Measurements from ENCODE around the gene CACNG7. TPM values are rescaled to one million over a fixed set of nuclear protein-coding genes. Genes with fewer than 3 reads are reported as not detected.

Gene CACNG7, protein sequence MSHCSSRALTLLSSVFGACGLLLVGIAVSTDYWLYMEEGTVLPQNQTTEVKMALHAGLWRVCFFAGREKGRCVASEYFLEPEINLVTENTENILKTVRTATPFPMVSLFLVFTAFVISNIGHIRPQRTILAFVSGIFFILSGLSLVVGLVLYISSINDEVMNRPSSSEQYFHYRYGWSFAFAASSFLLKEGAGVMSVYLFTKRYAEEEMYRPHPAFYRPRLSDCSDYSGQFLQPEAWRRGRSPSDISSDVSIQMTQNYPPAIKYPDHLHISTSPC
- total RNA-seq (0.78 and 1.3 TPM in 2 replicates), polyA plus RNA-seq (0.92 and 1.1 TPM in 2 replicates), polyA minus RNA-seq (0.34 TPM in 1 of 2 replicates, not detected in the other), Bru-seq, nascent RNA (percentile 18 among the genes with signal in this experiment), BruChase-seq, experiment 1, labeled RNA remaining after a 6-hour chase (percentile 34 among the genes with signal in this experiment), BruChase-seq, experiment 2, labeled RNA remaining after a 2-hour chase (percentile 36 among the genes with signal in this experiment)
- polyA plus RNA-seq (2011; cell fraction: cytosol; rRNA removed), result 0.83 and 0.99 TPM in 2 replicates
- polyA plus RNA-seq (2011; cell fraction: nucleus; rRNA removed), result 0.68 and 0.74 TPM in 2 replicates
- 0.64 and 1.2 TPM in 2 replicates for polyA plus RNA-seq (2012)
- polyA minus RNA-seq (2011; cell fraction: cytosol; rRNA and poly(A)+ RNA removed), result not detected
- polyA minus RNA-seq (2011; cell fraction: nucleus; rRNA and poly(A)+ RNA removed), result 0.34 TPM in 1 of 2 replicates, not detected in the other
- long read RNA-seq, result 0 reads

DNA sequence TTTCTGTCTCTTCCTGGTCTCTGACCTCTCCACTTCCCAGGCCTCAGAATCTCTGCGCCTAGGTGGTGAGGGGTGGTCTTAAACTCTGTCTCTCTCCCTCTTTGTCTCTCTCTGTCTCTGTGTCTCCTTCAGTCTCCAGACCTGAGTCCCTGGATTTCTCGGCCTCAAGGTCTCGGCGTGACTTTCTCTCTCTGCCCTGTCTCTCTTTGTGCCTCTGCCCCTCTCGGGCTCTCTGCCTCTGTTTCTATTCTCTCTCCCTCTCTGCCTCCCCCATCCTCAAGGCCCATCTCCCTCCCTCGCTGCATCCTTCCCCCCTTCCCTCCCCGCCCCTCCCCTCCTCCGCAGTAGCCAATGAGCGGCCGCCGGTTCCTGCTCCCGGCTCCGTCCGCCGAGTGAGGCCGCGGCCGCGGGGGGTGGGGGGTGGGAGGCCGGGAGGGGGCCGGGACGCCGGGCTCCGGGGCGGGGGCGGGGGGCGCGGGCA is at the start of gene CACNG7:
TSS of gene CACNG7 (plus strand) at position 344 of the 481 bp plus-strand sequence. CDS start 3,554 bp downstream, outside the sequence.
- H3K9me3 ChIP-seq (replicated peaks; ENCODE audit: control insufficient read depth, insufficient read depth, low read length), result no peaks in the 10 kb centered on the region
- DNase-seq (ENCODE audit: low read depth, low spot score), result no peak
- POLR2A ChIA-PET, result no interaction called here
- CTCF ChIA-PET, result interaction anchor here (2.8 kb wide), 1 partner anchor 115 kb away, joined by 31 read pairs; no protein-coding TSS in a partner anchor
- peak within 1 kb of the TSS; percentile 34 for H3K4me2 ChIP-seq (ENCODE audit: insufficient read depth, low read length)
- no peak for FAIRE-seq
- no TSS peak for BruUV-seq (replicated peaks)
- no peaks in the 10 kb centered on the region for H3K79me2 ChIP-seq (ENCODE audit: control insufficient read depth, insufficient read depth, low read length)
- H3K9ac ChIP-seq (replicated peaks; ENCODE audit: extremely low read depth, insufficient read depth, low read length), result no peak within 1 kb of the TSS
- intact Hi-C loops (cut with micrococcal nuclease), result loop anchor here (1.0 to 5.0 kb wide), 5 partner anchors 67 to 188 kb away; no protein-coding TSS in a partner anchor
- H3K27me3 ChIP-seq (ENCODE audit: control insufficient read depth in 2 of 2, insufficient read depth in 2 of 2, low read length in 2 of 2), result peaks cover 31 to 35% of the 10 kb centered on the region in 2 experiments
- H2AFZ ChIP-seq (ENCODE audit: low read depth, low read length), result peak within 1 kb of the TSS; percentile 53
- no peaks in the 10 kb centered on the region for H4K20me1 ChIP-seq (replicated peaks; ENCODE audit: control insufficient read depth, extremely low read depth, insufficient read depth, low read length)
- TF ChIP-seq POLR2A (IDR thresholded peaks at IDR 0.05; ENCODE audit: low read depth, low read length) (no peak), FOS (IDR thresholded peaks at IDR 0.05; ENCODE audit: borderline replicate concordance, insufficient read depth, low read length) (no peak), EZH2 (IDR thresholded peaks at IDR 0.05; ENCODE audit: borderline replicate concordance, low read depth, low read length, severe bottlenecking) (peak; percentile 4)
- H3K4me1 ChIP-seq (ENCODE audit: control insufficient read depth, extremely low read depth, insufficient read depth, low read length), result peaks cover 6% of the 10 kb centered on the region
- peak within 1 kb of the TSS in 1 of 3 experiments; percentile 12 for H3K4me3 ChIP-seq (replicated peaks in 1 of 3; ENCODE audit: insufficient read depth in 1 of 3, low read depth in 1 of 3, low read length in 3 of 3)
- H3K27ac ChIP-seq (ENCODE audit: insufficient read depth, low read depth, low read length), result no peak within 1 kb of the TSS
- dilution Hi-C loops (cut with MboI; ENCODE audit: extremely low pct_ligation_motif_present, low sequenced_read_pairs), result no loop called here
- no peaks in the 10 kb centered on the region for H3K36me3 ChIP-seq (ENCODE audit: control insufficient read depth in 2 of 2, extremely low read depth in 1 of 2, insufficient read depth in 2 of 2, low read length in 2 of 2)
- no peaks in the 10 kb centered on the region for H3K9me1 ChIP-seq (replicated peaks; ENCODE audit: control insufficient read depth, extremely low read depth, insufficient read depth, low read length)

DNA sequence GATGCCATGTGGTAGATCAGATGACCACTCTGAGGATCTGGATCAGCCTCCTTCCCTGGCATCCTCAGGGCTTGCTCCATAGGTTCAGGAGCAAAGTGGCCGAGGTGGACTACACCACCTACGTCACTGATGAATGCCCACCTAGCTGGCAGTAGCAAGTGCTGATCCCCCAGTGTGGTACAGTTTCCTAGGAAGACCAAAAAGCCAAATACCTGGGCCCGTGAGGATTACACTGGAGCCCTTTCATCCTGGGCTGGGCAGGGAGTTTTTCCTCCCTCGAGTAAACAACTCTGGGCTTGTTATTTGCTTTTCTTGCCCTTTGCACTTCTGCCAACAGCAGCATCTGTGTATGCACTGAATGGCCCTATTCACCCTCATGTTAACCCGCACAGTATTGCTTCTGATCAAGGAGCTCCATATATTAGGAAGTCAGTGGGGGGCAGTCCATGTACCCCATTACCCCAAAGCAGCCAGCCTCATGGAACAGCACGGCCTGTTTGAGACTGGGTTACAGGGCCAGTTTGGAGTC is 44.7 kb upstream of the CACNG7 start:
- TF ChIP-seq, protein P1, sequence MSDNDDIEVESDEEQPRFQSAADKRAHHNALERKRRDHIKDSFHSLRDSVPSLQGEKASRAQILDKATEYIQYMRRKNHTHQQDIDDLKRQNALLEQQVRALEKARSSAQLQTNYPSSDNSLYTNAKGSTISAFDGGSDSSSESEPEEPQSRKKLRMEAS (IDR thresholded peaks at IDR 0.05; ENCODE audit: insufficient read depth, insufficient read length), result no peak
- no peak for TF ChIP-seq JUN (IDR thresholded peaks at IDR 0.05; ENCODE audit: borderline replicate concordance, insufficient read depth, insufficient read length, low read depth)
- TF ChIP-seq, protein P2, sequence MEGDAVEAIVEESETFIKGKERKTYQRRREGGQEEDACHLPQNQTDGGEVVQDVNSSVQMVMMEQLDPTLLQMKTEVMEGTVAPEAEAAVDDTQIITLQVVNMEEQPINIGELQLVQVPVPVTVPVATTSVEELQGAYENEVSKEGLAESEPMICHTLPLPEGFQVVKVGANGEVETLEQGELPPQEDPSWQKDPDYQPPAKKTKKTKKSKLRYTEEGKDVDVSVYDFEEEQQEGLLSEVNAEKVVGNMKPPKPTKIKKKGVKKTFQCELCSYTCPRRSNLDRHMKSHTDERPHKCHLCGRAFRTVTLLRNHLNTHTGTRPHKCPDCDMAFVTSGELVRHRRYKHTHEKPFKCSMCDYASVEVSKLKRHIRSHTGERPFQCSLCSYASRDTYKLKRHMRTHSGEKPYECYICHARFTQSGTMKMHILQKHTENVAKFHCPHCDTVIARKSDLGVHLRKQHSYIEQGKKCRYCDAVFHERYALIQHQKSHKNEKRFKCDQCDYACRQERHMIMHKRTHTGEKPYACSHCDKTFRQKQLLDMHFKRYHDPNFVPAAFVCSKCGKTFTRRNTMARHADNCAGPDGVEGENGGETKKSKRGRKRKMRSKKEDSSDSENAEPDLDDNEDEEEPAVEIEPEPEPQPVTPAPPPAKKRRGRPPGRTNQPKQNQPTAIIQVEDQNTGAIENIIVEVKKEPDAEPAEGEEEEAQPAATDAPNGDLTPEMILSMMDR (IDR thresholded peaks at IDR 0.05; ENCODE audit: extremely low read depth in 1 of 2, insufficient read depth in 1 of 2, low read depth in 1 of 2, low read length in 2 of 2), result no peak
- TF ChIP-seq EZH2 (IDR thresholded peaks at IDR 0.05; ENCODE audit: borderline replicate concordance, low read depth, low read length, severe bottlenecking), result no peak
- TF ChIP-seq FOS (IDR thresholded peaks at IDR 0.05; ENCODE audit: borderline replicate concordance, insufficient read depth, low read length), result no peak
- FAIRE-seq (no peak), DNase-seq (ENCODE audit: low read depth, low spot score) (no peak)
- intact Hi-C loops (cut with micrococcal nuclease) (no loop called here), dilution Hi-C loops (cut with MboI; ENCODE audit: extremely low pct_ligation_motif_present, low sequenced_read_pairs) (no loop called here)
- H3K9ac ChIP-seq (replicated peaks; ENCODE audit: extremely low read depth, insufficient read depth, low read length), result no peak overlapping the region
- no peak overlapping the region for H2AFZ ChIP-seq (ENCODE audit: low read depth, low read length)
- peaks cover 15% of the 10 kb centered on the region for H3K4me1 ChIP-seq (ENCODE audit: control insufficient read depth, extremely low read depth, insufficient read depth, low read length)
- H3K9me3 ChIP-seq (replicated peaks; ENCODE audit: control insufficient read depth, insufficient read depth, low read length), result no peaks in the 10 kb centered on the region
- no peak overlapping the region for H3K4me2 ChIP-seq (ENCODE audit: insufficient read depth, low read length)
- H3K79me2 ChIP-seq (ENCODE audit: control insufficient read depth, insufficient read depth, low read length), result peaks cover 12% of the 10 kb centered on the region
- no peaks in the 10 kb centered on the region for H3K9me1 ChIP-seq (replicated peaks; ENCODE audit: control insufficient read depth, extremely low read depth, insufficient read depth, low read length)
- ChIA-PET CTCF (interaction anchor here (0.8 kb wide), 1 partner anchor 166 kb away, joined by 3 read pairs; no protein-coding TSS in a partner anchor), POLR2A (no interaction called here)
- H4K20me1 ChIP-seq (replicated peaks; ENCODE audit: control insufficient read depth, extremely low read depth, insufficient read depth, low read length), result no peaks in the 10 kb centered on the region
- H3K27me3 ChIP-seq (ENCODE audit: control insufficient read depth in 2 of 2, insufficient read depth in 2 of 2, low read length in 2 of 2), result no peaks in the 10 kb centered on the region
- H3K27ac ChIP-seq (ENCODE audit: insufficient read depth, low read depth, low read length), result no peak overlapping the region
- H3K36me3 ChIP-seq (ENCODE audit: control insufficient read depth in 2 of 2, extremely low read depth in 1 of 2, insufficient read depth in 2 of 2, low read length in 2 of 2), result no peaks in the 10 kb centered on the region
- no peak overlapping the region for H3K4me3 ChIP-seq (replicated peaks in 1 of 3; ENCODE audit: insufficient read depth in 1 of 3, low read depth in 1 of 3, low read length in 3 of 3)
- BruUV-seq (replicated peaks), result no TSS peak

Measured in endothelial cell of umbilical vein (primary cell).